ENCODE data around the gene YARS2. TPM values are rescaled to one million over a fixed set of nuclear protein-coding genes. Genes with fewer than 3 reads are reported as not detected.

The YARS2 gene
- polyA plus RNA-seq, 1 donor from 2014 or later, result 25.6 TPM

DNA sequence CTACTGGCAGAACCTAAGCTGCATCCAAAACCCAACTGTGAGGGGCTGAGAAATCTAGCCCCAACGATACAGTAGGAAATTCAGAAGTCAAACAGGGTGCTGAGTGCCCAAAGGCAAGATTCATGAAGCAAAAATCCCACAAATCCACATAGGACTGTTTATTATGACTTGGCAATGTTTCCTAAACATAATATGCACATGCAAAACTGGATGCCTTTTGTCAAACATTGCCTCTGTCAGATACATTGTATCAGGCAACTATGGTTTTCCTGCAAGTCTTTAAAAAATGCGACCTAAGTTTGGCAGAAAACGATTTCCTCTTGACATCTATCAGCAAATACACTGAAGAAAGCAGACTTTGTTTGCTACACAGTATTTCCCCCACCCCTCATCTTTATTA lies 27.3 kb upstream of the YARS2 start:
- Histone ChIP-seq H3K36me3 (ENCODE audit: insufficient read depth, low read length) (no peaks in the 10 kb centered on the region), H2AFZ (ENCODE audit: low read depth, low read length) (no peak overlapping the region), H3K27ac (ENCODE audit: low read length) (no peak overlapping the region), H3F3A (ENCODE audit: insufficient read depth, low read length, poor library complexity, severe bottlenecking) (no peaks in the 10 kb centered on the region), H3K9me2 (ENCODE audit: insufficient read depth, low read length) (no peaks in the 10 kb centered on the region), H3K27me3 (ENCODE audit: insufficient read depth, low read depth, low read length) (no peaks in the 10 kb centered on the region), H3K9me3 (ENCODE audit: low read length) (no peaks in the 10 kb centered on the region), H4K20me1 (ENCODE audit: insufficient read depth) (no peaks in the 10 kb centered on the region), H3K9ac (ENCODE audit: low read length) (no peak overlapping the region), H3K79me2 (replicated peaks; ENCODE audit: insufficient read depth, low read length) (no peaks in the 10 kb centered on the region), H3K4me2 (ENCODE audit: low read length) (no peak overlapping the region), H3K4me3 (ENCODE audit: low read length) (no peak overlapping the region)
- TF ChIP-seq, protein P1, sequence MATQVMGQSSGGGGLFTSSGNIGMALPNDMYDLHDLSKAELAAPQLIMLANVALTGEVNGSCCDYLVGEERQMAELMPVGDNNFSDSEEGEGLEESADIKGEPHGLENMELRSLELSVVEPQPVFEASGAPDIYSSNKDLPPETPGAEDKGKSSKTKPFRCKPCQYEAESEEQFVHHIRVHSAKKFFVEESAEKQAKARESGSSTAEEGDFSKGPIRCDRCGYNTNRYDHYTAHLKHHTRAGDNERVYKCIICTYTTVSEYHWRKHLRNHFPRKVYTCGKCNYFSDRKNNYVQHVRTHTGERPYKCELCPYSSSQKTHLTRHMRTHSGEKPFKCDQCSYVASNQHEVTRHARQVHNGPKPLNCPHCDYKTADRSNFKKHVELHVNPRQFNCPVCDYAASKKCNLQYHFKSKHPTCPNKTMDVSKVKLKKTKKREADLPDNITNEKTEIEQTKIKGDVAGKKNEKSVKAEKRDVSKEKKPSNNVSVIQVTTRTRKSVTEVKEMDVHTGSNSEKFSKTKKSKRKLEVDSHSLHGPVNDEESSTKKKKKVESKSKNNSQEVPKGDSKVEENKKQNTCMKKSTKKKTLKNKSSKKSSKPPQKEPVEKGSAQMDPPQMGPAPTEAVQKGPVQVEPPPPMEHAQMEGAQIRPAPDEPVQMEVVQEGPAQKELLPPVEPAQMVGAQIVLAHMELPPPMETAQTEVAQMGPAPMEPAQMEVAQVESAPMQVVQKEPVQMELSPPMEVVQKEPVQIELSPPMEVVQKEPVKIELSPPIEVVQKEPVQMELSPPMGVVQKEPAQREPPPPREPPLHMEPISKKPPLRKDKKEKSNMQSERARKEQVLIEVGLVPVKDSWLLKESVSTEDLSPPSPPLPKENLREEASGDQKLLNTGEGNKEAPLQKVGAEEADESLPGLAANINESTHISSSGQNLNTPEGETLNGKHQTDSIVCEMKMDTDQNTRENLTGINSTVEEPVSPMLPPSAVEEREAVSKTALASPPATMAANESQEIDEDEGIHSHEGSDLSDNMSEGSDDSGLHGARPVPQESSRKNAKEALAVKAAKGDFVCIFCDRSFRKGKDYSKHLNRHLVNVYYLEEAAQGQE (IDR thresholded peaks at IDR 0.05; ENCODE audit: borderline replicate concordance), result no peak
- TF ChIP-seq, protein P2, sequence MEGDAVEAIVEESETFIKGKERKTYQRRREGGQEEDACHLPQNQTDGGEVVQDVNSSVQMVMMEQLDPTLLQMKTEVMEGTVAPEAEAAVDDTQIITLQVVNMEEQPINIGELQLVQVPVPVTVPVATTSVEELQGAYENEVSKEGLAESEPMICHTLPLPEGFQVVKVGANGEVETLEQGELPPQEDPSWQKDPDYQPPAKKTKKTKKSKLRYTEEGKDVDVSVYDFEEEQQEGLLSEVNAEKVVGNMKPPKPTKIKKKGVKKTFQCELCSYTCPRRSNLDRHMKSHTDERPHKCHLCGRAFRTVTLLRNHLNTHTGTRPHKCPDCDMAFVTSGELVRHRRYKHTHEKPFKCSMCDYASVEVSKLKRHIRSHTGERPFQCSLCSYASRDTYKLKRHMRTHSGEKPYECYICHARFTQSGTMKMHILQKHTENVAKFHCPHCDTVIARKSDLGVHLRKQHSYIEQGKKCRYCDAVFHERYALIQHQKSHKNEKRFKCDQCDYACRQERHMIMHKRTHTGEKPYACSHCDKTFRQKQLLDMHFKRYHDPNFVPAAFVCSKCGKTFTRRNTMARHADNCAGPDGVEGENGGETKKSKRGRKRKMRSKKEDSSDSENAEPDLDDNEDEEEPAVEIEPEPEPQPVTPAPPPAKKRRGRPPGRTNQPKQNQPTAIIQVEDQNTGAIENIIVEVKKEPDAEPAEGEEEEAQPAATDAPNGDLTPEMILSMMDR (IDR thresholded peaks at IDR 0.05; ENCODE audit: poor library complexity, severe bottlenecking), result no peak
- TF ChIP-seq MXI1 (conservative IDR thresholded peaks at IDR 0.05; ENCODE audit: poor library complexity, severe bottlenecking), result no peak
- no peak for TF ChIP-seq EZH2 (IDR thresholded peaks at IDR 0.05; ENCODE audit: borderline replicate concordance, insufficient read depth, low read length, poor library complexity, severe bottlenecking)
- no peak for TF ChIP-seq SMC3 (conservative IDR thresholded peaks at IDR 0.05; ENCODE audit: poor library complexity)
- TF ChIP-seq TAF1 (IDR thresholded peaks at IDR 0.05; ENCODE audit: low read depth), result no peak
- TF ChIP-seq EP300 (conservative IDR thresholded peaks at IDR 0.05; ENCODE audit: poor library complexity, severe bottlenecking), result no peak
- TF ChIP-seq POLR2AphosphoS5 (IDR thresholded peaks at IDR 0.05), result no peak
- no peak for TF ChIP-seq RAD21 (conservative IDR thresholded peaks at IDR 0.05)

DNA sequence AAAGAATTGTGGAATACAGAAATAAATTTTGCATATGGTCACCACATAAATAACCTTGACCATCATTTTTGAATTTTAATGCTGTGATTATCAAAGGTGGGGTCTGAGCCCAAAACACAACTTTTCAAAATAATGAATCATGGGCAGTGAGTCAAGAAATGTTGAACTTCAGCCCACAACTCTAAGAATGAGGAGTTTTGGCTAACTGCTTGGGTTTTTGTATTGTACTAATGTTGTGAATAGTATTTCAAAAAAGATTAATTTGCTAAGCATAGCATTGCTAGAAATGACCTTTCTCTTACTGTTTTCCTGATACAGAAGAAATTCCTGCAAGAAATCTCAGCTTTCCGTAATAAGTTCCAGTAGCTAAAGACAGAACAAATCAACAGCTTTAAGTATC lies 24.4 kb upstream of the YARS2 start:
- Histone ChIP-seq H3K36me3 (ENCODE audit: insufficient read depth, low read length) (no peaks in the 10 kb centered on the region), H3K79me2 (replicated peaks; ENCODE audit: insufficient read depth, low read length) (no peaks in the 10 kb centered on the region), H3K9me2 (ENCODE audit: insufficient read depth, low read length) (no peaks in the 10 kb centered on the region), H3K27ac (ENCODE audit: low read length) (no peak overlapping the region), H2AFZ (ENCODE audit: low read depth, low read length) (no peak overlapping the region), H4K20me1 (ENCODE audit: insufficient read depth) (no peaks in the 10 kb centered on the region), H3F3A (ENCODE audit: insufficient read depth, low read length, poor library complexity, severe bottlenecking) (no peaks in the 10 kb centered on the region), H3K9ac (ENCODE audit: low read length) (no peak overlapping the region), H3K9me3 (ENCODE audit: low read length) (no peaks in the 10 kb centered on the region), H3K27me3 (ENCODE audit: insufficient read depth, low read depth, low read length) (no peaks in the 10 kb centered on the region), H3K4me3 (ENCODE audit: low read length) (no peak overlapping the region), H3K4me2 (ENCODE audit: low read length) (no peak overlapping the region)
- TF ChIP-seq EP300 (conservative IDR thresholded peaks at IDR 0.05; ENCODE audit: poor library complexity, severe bottlenecking) (no peak), RAD21 (conservative IDR thresholded peaks at IDR 0.05) (no peak), TAF1 (IDR thresholded peaks at IDR 0.05; ENCODE audit: low read depth) (no peak), SMC3 (conservative IDR thresholded peaks at IDR 0.05; ENCODE audit: poor library complexity) (no peak), EZH2 (IDR thresholded peaks at IDR 0.05; ENCODE audit: borderline replicate concordance, insufficient read depth, low read length, poor library complexity, severe bottlenecking) (no peak), MXI1 (conservative IDR thresholded peaks at IDR 0.05; ENCODE audit: poor library complexity, severe bottlenecking) (no peak), POLR2AphosphoS5 (IDR thresholded peaks at IDR 0.05) (no peak)
- TF ChIP-seq, protein P1 (IDR thresholded peaks at IDR 0.05; ENCODE audit: borderline replicate concordance), result no peak
- TF ChIP-seq, protein P2 (IDR thresholded peaks at IDR 0.05; ENCODE audit: poor library complexity, severe bottlenecking), result no peak
